ENCODE measurements around the gene KAT6B. TPM values are rescaled to one million over a fixed set of nuclear protein-coding genes. Genes with fewer than 3 reads are reported as not detected.
A peak's percentile ranks its signal among the peaks of the same experiment; 100 is the strongest.

The KAT6B gene
- total RNA-seq, 1 donor from 2014 or later: 21.3 TPM

GRCh38 chr10:74862625-74863024 is 36.2 kb downstream of the KAT6B start:
- Histone ChIP-seq H3K9me3 (ENCODE audit: low read depth) (no peaks in the 10 kb centered on the region), H3K9ac (no peak overlapping the region), H3K27ac (peak overlapping the region; percentile 18), H3K79me2 (ENCODE audit: low read depth) (peaks cover 54% of the 10 kb centered on the region), H3K4me2 (no peak overlapping the region), H3K36me3 (no peaks in the 10 kb centered on the region), H4K20me1 (ENCODE audit: low read depth) (no peaks in the 10 kb centered on the region), H2AFZ (replicated peaks) (no peak overlapping the region), H3K4me1 (peaks cover 16% of the 10 kb centered on the region), H3K4me3 (no peak overlapping the region), H3F3A (ENCODE audit: low read depth) (peaks cover 4% of the 10 kb centered on the region), H3K27me3 (no peaks in the 10 kb centered on the region)
- H3K27me3 Mint-ChIP-seq (ENCODE audit: insufficient read depth, low read depth): no peaks in the 10 kb centered on the region
- TF ChIP-seq CTCF (IDR thresholded peaks at IDR 0.05): no peak
- no peak for TF ChIP-seq EZH2 (IDR thresholded peaks at IDR 0.05)
- no peak for TF ChIP-seq EZH2phosphoT487 (IDR thresholded peaks at IDR 0.05)
- no peak for DNase-seq (ENCODE audit: low spot score)
- no peaks in the 10 kb centered on the region for H3K36me3 Mint-ChIP-seq
- peaks cover 5% of the 10 kb centered on the region for H3K4me1 Mint-ChIP-seq
- no peaks in the 10 kb centered on the region for H3K9me3 Mint-ChIP-seq
- no peak overlapping the region for H3K27ac Mint-ChIP-seq
- no peak overlapping the region for H3K4me3 Mint-ChIP-seq

DNA sequence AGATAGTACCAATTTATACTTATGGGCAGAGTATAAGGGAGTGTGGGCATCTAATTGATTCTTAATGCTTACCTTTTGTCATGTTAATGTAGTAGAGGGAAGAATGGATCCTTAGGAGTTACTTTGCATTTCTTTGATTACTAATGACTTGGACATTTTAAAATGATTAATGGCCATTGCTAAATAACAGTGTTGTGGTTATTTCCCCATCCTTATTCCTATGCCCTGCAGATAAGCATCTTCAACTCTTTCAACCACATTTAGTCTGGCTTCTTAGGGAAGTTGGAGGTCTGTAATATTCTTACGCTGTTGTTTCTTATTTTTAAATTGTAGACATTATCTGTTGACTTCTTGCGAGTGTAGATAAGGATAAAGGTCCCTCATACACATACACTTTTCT is 37.2 kb downstream of the KAT6B start:
- no peak overlapping the region for H3K4me3 Mint-ChIP-seq
- H3K9me3 Mint-ChIP-seq: no peaks in the 10 kb centered on the region
- Histone ChIP-seq H3F3A (ENCODE audit: low read depth) (peaks cover 4% of the 10 kb centered on the region), H3K4me3 (no peak overlapping the region), H4K20me1 (ENCODE audit: low read depth) (no peaks in the 10 kb centered on the region), H3K9me3 (ENCODE audit: low read depth) (no peaks in the 10 kb centered on the region), H3K4me2 (no peak overlapping the region), H2AFZ (replicated peaks) (no peak overlapping the region), H3K79me2 (ENCODE audit: low read depth) (peaks cover 56% of the 10 kb centered on the region), H3K9ac (no peak overlapping the region), H3K27me3 (no peaks in the 10 kb centered on the region), H3K27ac (no peak overlapping the region), H3K4me1 (peaks cover 22% of the 10 kb centered on the region), H3K36me3 (no peaks in the 10 kb centered on the region)
- H3K27ac Mint-ChIP-seq: no peak overlapping the region
- H3K27me3 Mint-ChIP-seq (ENCODE audit: insufficient read depth, low read depth): no peaks in the 10 kb centered on the region
- H3K36me3 Mint-ChIP-seq: no peaks in the 10 kb centered on the region
- no peak for TF ChIP-seq EZH2 (IDR thresholded peaks at IDR 0.05)
- no peak for TF ChIP-seq EZH2phosphoT487 (IDR thresholded peaks at IDR 0.05)
- TF ChIP-seq CTCF (IDR thresholded peaks at IDR 0.05): no peak
- peaks cover 7% of the 10 kb centered on the region for H3K4me1 Mint-ChIP-seq
- DNase-seq (ENCODE audit: low spot score): no peak

DNA sequence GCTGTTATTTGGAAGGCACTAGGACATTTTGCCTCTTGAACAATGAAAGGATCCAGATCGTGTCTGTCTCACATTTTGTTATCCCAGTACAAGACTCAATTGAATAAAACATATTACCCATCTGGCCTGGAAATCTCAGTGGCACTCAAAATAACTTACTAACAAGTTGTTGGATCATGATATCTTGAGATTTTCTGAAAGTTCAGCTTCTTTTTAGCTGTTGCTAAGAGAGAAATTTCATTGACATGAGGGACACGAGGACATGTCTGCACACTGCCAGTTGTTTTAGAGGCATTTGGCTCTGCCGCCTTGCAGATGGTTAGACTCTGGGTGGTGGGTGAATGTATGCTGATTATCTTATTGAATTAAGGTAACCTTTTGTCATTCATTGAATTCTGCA is 41.0 kb downstream of the KAT6B start:
- no peaks in the 10 kb centered on the region for H3K9me3 Mint-ChIP-seq
- no peaks in the 10 kb centered on the region for H4K20me1 ChIP-seq (ENCODE audit: low read depth)

More for the DNA sequence above, 41.0 kb downstream of the KAT6B start:
- H3K4me1 ChIP-seq: peaks cover 19% of the 10 kb centered on the region
- Mint-ChIP-seq H3K4me3 (no peak overlapping the region), H3K4me1 (peaks cover 7% of the 10 kb centered on the region), H3K36me3 (no peaks in the 10 kb centered on the region), H3K27ac (no peak overlapping the region), H3K27me3 (ENCODE audit: insufficient read depth, low read depth) (no peaks in the 10 kb centered on the region)
- H3K4me3 ChIP-seq: no peak overlapping the region
- H3F3A ChIP-seq (ENCODE audit: low read depth): peaks cover 2% of the 10 kb centered on the region
- no peaks in the 10 kb centered on the region for H3K9me3 ChIP-seq (ENCODE audit: low read depth)
- H2AFZ ChIP-seq (replicated peaks): no peak overlapping the region
- TF ChIP-seq CTCF (IDR thresholded peaks at IDR 0.05): no peak
- TF ChIP-seq EZH2phosphoT487 (IDR thresholded peaks at IDR 0.05): no peak
- TF ChIP-seq EZH2 (IDR thresholded peaks at IDR 0.05): no peak
- H3K27me3 ChIP-seq: no peaks in the 10 kb centered on the region
- DNase-seq (ENCODE audit: low spot score): peak; percentile 11
- no peak overlapping the region for H3K27ac ChIP-seq
- peak overlapping the region; percentile 46 for H3K4me2 ChIP-seq
- peaks cover 44% of the 10 kb centered on the region for H3K79me2 ChIP-seq (ENCODE audit: low read depth)
- no peak overlapping the region for H3K9ac ChIP-seq
- H3K36me3 ChIP-seq: no peaks in the 10 kb centered on the region

Data from neural progenitor cell (in vitro differentiated cells).